ENCODE measurements around the gene DGKI.

The DGKI gene

GRCh38 chr7:137755846-137756651 is 90.7 kb downstream of the DGKI start:
- Mint-ChIP-seq H3K27me3 (peaks cover 21% of the 10 kb centered on the region), H3K4me1 (no peaks in the 10 kb centered on the region), H3K9me3 (no peaks in the 10 kb centered on the region), H3K27ac (ENCODE audit: low read depth) (no peak overlapping the region), H3K4me3 (no peak overlapping the region), H3K36me3 (ENCODE audit: insufficient read depth) (no peaks in the 10 kb centered on the region)
- ATAC-seq (replicated peaks; ENCODE audit: extremely low read depth, poor library complexity, severe bottlenecking) (no peak), DNase-seq (ENCODE audit: low spot score in 2 of 2) (no peak)

DNA sequence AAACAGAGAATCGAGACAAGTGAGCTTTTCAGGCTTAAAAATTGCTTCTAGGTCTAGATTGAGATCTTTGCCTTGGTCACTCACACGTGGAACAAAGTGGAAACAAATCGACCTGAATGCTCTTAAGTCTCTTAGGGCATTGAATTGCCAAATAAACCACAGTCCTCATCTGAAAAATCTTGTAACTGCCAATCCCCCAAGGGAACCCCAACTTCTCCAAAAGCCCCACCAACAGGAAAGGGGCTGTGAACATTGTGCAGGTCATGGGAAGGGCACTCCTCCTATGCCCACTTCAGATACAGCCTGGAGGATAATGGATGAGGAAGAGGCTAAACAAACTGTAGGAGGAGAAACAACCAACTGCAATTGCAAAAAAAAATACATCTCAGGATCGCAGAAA is 91.3 kb downstream of the DGKI start:
- H3K4me3 Mint-ChIP-seq = no peak overlapping the region
- no peaks in the 10 kb centered on the region for H3K36me3 Mint-ChIP-seq (ENCODE audit: insufficient read depth)
- no peak for DNase-seq (ENCODE audit: low spot score in 2 of 2)
- no peak overlapping the region for H3K27ac Mint-ChIP-seq (ENCODE audit: low read depth)
- H3K4me1 Mint-ChIP-seq = no peaks in the 10 kb centered on the region
- peaks cover 21% of the 10 kb centered on the region for H3K27me3 Mint-ChIP-seq
- ATAC-seq (replicated peaks; ENCODE audit: extremely low read depth, poor library complexity, severe bottlenecking) = no peak
- no peaks in the 10 kb centered on the region for H3K9me3 Mint-ChIP-seq

DNA sequence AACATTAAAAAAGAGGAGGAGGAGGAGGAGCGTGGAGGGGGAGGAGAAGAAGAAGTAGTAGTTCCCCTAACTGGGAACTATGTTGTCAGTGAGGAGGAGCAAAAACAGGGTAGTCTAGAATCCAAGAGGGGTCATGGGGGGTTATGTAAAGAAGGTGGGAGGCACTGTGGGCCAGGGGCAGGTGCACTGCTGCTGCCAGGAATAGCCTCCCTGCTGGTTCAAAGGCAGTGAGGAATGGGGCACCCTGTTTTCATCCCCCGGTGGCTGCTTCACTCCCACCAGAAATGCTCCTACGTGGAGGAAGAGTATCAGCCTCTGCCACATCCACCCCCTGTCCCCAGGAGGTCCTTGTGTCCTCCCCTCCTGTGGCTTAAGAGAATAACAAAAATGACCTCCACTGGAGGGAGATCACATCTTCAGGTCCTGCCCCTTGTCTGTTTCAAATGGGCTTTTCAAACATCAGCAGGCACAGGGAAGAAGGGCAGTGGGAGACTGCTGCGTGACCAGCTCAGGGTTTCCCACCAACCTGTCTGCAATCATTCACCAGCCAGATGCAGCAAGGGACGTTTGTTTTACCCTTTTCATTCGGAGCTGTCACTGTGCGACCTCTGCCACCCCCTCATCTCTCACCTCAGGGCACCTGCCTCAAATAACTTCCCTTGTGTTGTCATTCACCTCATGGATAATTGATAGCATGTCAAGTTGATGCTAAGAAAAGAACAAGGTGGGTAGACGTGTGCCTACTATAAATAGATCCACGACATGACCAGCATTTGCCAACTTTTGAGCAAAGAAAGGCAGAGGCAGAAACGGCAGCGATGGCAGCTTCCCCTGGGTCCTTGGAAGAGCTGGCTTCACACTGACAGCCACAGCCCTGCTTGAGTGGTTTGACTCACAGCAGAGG is 92.6 kb downstream of the DGKI start:
- Mint-ChIP-seq H3K36me3 (ENCODE audit: insufficient read depth) (no peaks in the 10 kb centered on the region), H3K9me3 (no peaks in the 10 kb centered on the region), H3K4me3 (no peak overlapping the region), H3K27ac (ENCODE audit: low read depth) (no peak overlapping the region), H3K27me3 (peaks cover 28% of the 10 kb centered on the region), H3K4me1 (no peaks in the 10 kb centered on the region)
- no peak for ATAC-seq (replicated peaks; ENCODE audit: extremely low read depth, poor library complexity, severe bottlenecking)
- DNase-seq (ENCODE audit: low spot score in 2 of 2) = no peak

GRCh38 chr7:137753575-137753947 is 93.2 kb downstream of the DGKI start:
- ATAC-seq (replicated peaks; ENCODE audit: extremely low read depth, poor library complexity, severe bottlenecking) (no peak), DNase-seq (ENCODE audit: low spot score in 2 of 2) (no peak)
- no peak overlapping the region for H3K27ac Mint-ChIP-seq (ENCODE audit: low read depth)
- no peaks in the 10 kb centered on the region for H3K9me3 Mint-ChIP-seq
- H3K36me3 Mint-ChIP-seq (ENCODE audit: insufficient read depth) = no peaks in the 10 kb centered on the region
- H3K4me1 Mint-ChIP-seq = no peaks in the 10 kb centered on the region
- no peak overlapping the region for H3K4me3 Mint-ChIP-seq
- H3K27me3 Mint-ChIP-seq = peaks cover 32% of the 10 kb centered on the region

- Mint-ChIP-seq H3K27ac (ENCODE audit: low read depth) (no peak overlapping the region), H3K27me3 (peaks cover 32% of the 10 kb centered on the region), H3K4me1 (no peaks in the 10 kb centered on the region), H3K36me3 (ENCODE audit: insufficient read depth) (no peaks in the 10 kb centered on the region), H3K4me3 (no peak overlapping the region), H3K9me3 (no peaks in the 10 kb centered on the region)
- no peak for DNase-seq (ENCODE audit: low spot score in 2 of 2)
- ATAC-seq (replicated peaks; ENCODE audit: extremely low read depth, poor library complexity, severe bottlenecking) = no peak
Measured at GRCh38 chr7:137753067-137753466, 93.7 kb downstream of the DGKI start.

DNA sequence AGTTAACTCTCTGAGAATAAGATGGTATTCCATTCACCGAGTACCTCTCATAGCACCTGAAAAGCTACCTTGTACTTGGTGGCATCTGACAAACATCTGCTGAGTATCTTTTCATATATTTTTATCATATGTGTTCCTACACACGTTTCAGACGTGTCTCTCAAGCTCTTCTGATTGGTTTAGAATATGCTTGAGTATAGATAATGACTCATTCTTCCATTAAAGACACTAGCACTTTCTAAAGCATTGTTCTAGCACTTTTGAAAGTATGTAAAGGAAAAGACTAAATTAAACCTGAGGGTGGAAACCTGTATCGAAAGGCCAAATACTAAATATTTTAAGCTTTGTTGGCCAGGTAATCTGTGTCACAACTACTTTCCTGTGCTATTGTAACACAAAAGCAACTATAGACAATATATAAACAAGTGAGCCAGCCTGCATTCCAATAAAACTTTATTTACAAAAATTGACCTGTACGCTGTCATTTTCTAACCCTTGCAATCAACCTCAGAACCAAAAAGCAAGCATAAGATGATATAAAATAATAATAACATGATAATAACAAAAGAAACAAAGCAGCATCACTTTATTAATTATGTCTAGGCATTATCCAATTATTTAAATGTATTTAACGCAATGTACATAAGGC is 95.3 kb downstream of the DGKI start:
- H3K36me3 Mint-ChIP-seq (ENCODE audit: insufficient read depth) = no peaks in the 10 kb centered on the region
- no peak overlapping the region for H3K27ac Mint-ChIP-seq (ENCODE audit: low read depth)
- H3K9me3 Mint-ChIP-seq = no peaks in the 10 kb centered on the region
- H3K4me1 Mint-ChIP-seq = no peaks in the 10 kb centered on the region
- peaks cover 33% of the 10 kb centered on the region for H3K27me3 Mint-ChIP-seq
- DNase-seq (ENCODE audit: low spot score in 2 of 2) = no peak
- no peak overlapping the region for H3K4me3 Mint-ChIP-seq
- ATAC-seq (replicated peaks; ENCODE audit: extremely low read depth, poor library complexity, severe bottlenecking) = no peak

DNA sequence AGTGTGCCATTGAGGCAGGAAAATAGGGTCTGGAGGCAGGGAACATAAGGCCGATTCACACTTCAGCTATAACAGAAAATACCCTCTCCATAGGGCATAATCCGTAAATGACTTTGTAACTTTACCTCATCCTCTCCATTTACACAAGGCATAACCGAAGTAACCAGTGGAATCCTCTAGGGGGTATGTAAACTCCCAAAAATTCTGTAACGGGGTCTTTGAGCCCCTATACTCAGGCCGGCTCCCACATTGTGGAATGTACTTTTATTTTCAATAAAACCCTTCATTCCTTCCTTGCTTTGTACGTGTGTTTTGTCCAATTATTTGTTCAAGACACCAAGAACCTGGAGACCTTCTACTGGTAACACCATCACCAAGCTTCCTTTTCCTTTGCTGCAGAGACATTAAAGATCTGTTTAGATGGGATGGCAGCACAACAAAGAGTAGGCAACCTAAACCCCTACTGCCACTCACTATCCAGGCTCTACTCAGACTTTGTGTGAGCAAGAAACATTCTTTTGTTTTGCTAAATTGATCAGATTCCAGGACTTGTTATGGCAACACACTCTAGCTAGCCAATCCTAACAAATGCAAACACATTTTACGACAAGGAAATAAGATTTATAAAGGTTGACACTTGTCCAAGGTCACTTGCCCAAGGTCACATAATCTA is 99.3 kb downstream of the DGKI start:
- H3K9me3 Mint-ChIP-seq = peaks cover 2% of the 10 kb centered on the region
- no peak overlapping the region for H3K4me3 Mint-ChIP-seq
- ATAC-seq (replicated peaks; ENCODE audit: extremely low read depth, poor library complexity, severe bottlenecking) (no peak), DNase-seq (ENCODE audit: low spot score in 2 of 2) (no peak)
- H3K36me3 Mint-ChIP-seq (ENCODE audit: insufficient read depth) = no peaks in the 10 kb centered on the region
- peaks cover 36% of the 10 kb centered on the region for H3K27me3 Mint-ChIP-seq
- no peaks in the 10 kb centered on the region for H3K4me1 Mint-ChIP-seq
- H3K27ac Mint-ChIP-seq (ENCODE audit: low read depth) = no peak overlapping the region

GRCh38 chr7:137743021-137743420 is 103.8 kb downstream of the DGKI start:
- Mint-ChIP-seq H3K4me1 (no peaks in the 10 kb centered on the region), H3K27me3 (peaks cover 45% of the 10 kb centered on the region), H3K9me3 (peaks cover 5% of the 10 kb centered on the region), H3K36me3 (ENCODE audit: insufficient read depth) (no peaks in the 10 kb centered on the region), H3K27ac (ENCODE audit: low read depth) (no peak overlapping the region), H3K4me3 (no peak overlapping the region)
- DNase-seq (ENCODE audit: low spot score in 2 of 2) (no peak), ATAC-seq (replicated peaks; ENCODE audit: extremely low read depth, poor library complexity, severe bottlenecking) (no peak)

- peaks cover 45% of the 10 kb centered on the region for H3K27me3 Mint-ChIP-seq
Measured at GRCh38 chr7:137742051-137742450, 104.7 kb downstream of the DGKI start.

DNA sequence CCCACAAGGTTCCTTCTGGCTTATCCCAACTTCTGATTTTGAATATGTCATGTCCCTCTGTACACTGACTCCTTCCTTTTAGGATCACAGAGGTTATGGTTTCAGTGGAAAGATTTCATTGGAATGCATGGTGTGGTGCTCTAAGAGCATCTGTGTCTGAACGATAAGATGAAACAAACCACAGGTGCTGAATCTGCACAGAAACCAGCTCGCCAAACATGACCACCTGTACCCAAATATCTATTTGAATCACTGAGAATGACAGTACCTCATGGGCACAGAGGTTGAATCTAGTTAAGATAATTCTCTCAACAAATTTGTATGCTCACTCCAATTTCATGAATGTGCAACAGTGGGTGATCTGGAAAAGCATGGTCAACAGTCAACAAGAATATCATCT is 105.3 kb downstream of the DGKI start:
- no peak for DNase-seq (ENCODE audit: low spot score in 2 of 2)
- Mint-ChIP-seq H3K27ac (ENCODE audit: low read depth) (no peak overlapping the region), H3K9me3 (peaks cover 5% of the 10 kb centered on the region), H3K36me3 (ENCODE audit: insufficient read depth) (no peaks in the 10 kb centered on the region), H3K4me3 (no peak overlapping the region), H3K4me1 (no peaks in the 10 kb centered on the region), H3K27me3 (peaks cover 43% of the 10 kb centered on the region)
- no peak for ATAC-seq (replicated peaks; ENCODE audit: extremely low read depth, poor library complexity, severe bottlenecking)

More at GRCh38 chr7:137742051-137742450, 104.7 kb downstream of the DGKI start:
- H3K4me3 Mint-ChIP-seq = no peak overlapping the region
- no peak overlapping the region for H3K27ac Mint-ChIP-seq (ENCODE audit: low read depth)
- H3K36me3 Mint-ChIP-seq (ENCODE audit: insufficient read depth) = no peaks in the 10 kb centered on the region
- H3K9me3 Mint-ChIP-seq = peaks cover 5% of the 10 kb centered on the region
- H3K4me1 Mint-ChIP-seq = no peaks in the 10 kb centered on the region
- DNase-seq (ENCODE audit: low spot score in 2 of 2) = no peak
- no peak for ATAC-seq (replicated peaks; ENCODE audit: extremely low read depth, poor library complexity, severe bottlenecking)

- peaks cover 33% of the 10 kb centered on the region for H3K27me3 Mint-ChIP-seq
- H3K36me3 Mint-ChIP-seq (ENCODE audit: insufficient read depth) = no peaks in the 10 kb centered on the region
- no peak for ATAC-seq (replicated peaks; ENCODE audit: extremely low read depth, poor library complexity, severe bottlenecking)
Measured at GRCh38 chr7:137734221-137734620, 112.6 kb downstream of the DGKI start.

DNA sequence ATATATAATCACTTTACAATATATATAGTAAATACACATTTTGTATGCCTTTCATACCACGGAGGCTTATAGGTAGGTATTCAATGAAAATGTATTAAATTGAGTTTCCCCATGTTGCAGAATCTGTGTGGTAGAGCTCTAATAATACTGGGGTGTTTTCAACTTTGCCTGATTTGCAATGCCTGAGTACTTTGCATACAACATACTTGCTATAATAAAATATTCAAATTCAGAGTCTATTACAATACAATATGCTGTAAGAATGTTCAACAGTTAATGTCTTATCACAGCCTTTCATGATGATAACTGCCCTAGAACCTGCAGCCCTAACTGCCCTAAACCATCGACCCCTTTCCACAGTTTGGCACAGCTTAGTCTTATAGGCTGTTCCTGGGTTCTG is 114.6 kb downstream of the DGKI start:
- DNase-seq (ENCODE audit: low spot score in 2 of 2) (no peak), ATAC-seq (replicated peaks; ENCODE audit: extremely low read depth, poor library complexity, severe bottlenecking) (no peak)
- no peaks in the 10 kb centered on the region for H3K4me1 Mint-ChIP-seq
- H3K9me3 Mint-ChIP-seq = peaks cover 7% of the 10 kb centered on the region
- peaks cover 25% of the 10 kb centered on the region for H3K27me3 Mint-ChIP-seq
- no peaks in the 10 kb centered on the region for H3K36me3 Mint-ChIP-seq (ENCODE audit: insufficient read depth)
- H3K27ac Mint-ChIP-seq (ENCODE audit: low read depth) = no peak overlapping the region
- H3K4me3 Mint-ChIP-seq = no peak overlapping the region

More at GRCh38 chr7:137734221-137734620, 112.6 kb downstream of the DGKI start:
- peaks cover 7% of the 10 kb centered on the region for H3K9me3 Mint-ChIP-seq
- DNase-seq (ENCODE audit: low spot score in 2 of 2) = no peak
- no peak overlapping the region for H3K4me3 Mint-ChIP-seq
- H3K27ac Mint-ChIP-seq (ENCODE audit: low read depth) = no peak overlapping the region
- H3K4me1 Mint-ChIP-seq = no peaks in the 10 kb centered on the region
